ENCODE data around the gene MTRFR. TPM values are rescaled to one million over a fixed set of nuclear protein-coding genes. Genes with fewer than 3 reads are reported as not detected.

Gene MTRFR
- 10.7 TPM for total RNA-seq

DNA sequence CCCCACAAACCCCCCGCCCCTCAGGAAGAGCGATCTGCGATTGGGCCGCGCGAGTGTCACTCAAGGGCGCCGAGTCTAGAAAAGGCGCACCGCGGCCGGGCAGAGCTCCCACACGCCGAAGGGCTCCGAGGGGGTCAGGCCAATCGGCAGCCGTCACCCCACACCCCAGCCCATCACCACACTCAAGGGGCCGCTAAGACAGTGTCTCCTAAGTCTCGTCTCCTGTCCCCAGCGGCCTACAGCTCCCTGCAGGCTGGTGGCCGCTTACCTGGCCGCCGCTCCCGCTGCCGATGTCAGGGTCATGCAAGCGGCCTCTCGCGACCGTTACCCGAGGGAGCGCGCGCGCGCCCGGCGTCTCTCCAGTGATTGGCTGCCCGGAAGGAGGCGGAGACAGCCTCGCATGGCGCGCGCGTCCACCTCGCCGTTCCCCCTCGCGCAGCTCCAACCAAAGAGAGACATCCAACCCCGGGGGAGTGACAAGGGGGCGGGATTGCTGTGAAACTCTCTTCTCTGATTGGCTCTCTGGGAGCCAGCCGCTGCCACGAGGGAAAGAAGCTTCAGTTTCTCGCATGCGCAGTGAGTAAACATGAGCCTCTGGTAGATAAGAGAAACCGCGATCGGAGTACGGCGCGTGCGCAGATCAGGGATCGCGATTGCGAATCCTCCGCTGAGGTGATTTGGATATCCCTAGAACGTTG lies at the start of gene MTRFR, which contains the start of gene MPHOSPH9:
Gene MTRFR (plus strand): TSS at position 630 of the 698 bp plus-strand sequence. CDS start 20,239 bp downstream, outside the sequence.
Gene MPHOSPH9 (minus strand): TSS at position 335 of the 698 bp plus-strand sequence. CDS start 2,777 bp downstream, outside the sequence.

Small RNAs within 50 kb of the gene (small RNA-seq; reads per million reads assigned to genes)
- gene RNA5SP375 (ENCODE audit: low replicate concordance) = not detected

Other genes starting within 250 kb of the MTRFR start
- gene PITPNM2, start 82.3 kb upstream of the MTRFR start, total RNA-seq = 12.5 TPM
- 62.6 TPM for gene MPHOSPH9, start 295 bp upstream of the MTRFR start, total RNA-seq
- 59.3 TPM for gene CDK2AP1, start 38.4 kb downstream of the MTRFR start, total RNA-seq
- gene SBNO1, start 131.4 kb downstream of the MTRFR start, total RNA-seq = 18.9 TPM
- 31.5 TPM for gene KMT5A, start 150.7 kb downstream of the MTRFR start, total RNA-seq
- gene RILPL2, start 203.2 kb downstream of the MTRFR start, total RNA-seq = 4.4 TPM
- 22.5 TPM for gene SNRNP35, start 224.7 kb downstream of the MTRFR start, total RNA-seq